K562 (cell line): ENCODE data around the gene CDYL2. TPM values are rescaled to one million over a fixed set of nuclear protein-coding genes. Genes with fewer than 3 reads are reported as not detected.

Experiments used
- ATAC-seq: fragments of 200-7000 bp; cut with Tn5 transposase; 3 replicates; pipeline ENCODE4 v1.9.1; 2020; ENCODE audit warnings: moderate library complexity
- BruUV-seq: library from RNA; stranded (reverse); fragments of 400-500 nt; replicated peaks from 2 replicates; lab custom pipeline; 2021; lab: Mats Ljungman, UMichigan
- CTCF ChIA-PET: fragments of 300-600 bp; formaldehyde crosslinking; extraction: SDS; loops from one replicate; lab custom pipeline; 2021; ENCODE audit warnings: low intra/inter-chr PET ratio; lab: Yijun Ruan, JAX
- POLR2A ChIA-PET: fragments of 300-600, 350-650 bp; sonication (Branson Sonifier 250); formaldehyde crosslinking; extraction: SDS; loops from one replicate; lab custom pipeline; 2021; ENCODE audit warnings: antibody characterized with exemption, inconsistent platforms; lab: Yijun Ruan, JAX
- DNase-seq, 4 experiments: peaks; one replicate each; pipeline versions ENCODE4 v3.0.0 to v3.0.0-alpha.2; 2011 to 2018; ENCODE audit warnings: low spot score in 3 of 4, mixed read lengths in 3 of 4; ENCODE audit errors: extremely low read depth in 1 of 4
- FAIRE-seq: peaks from 2 replicates; lab custom pipeline; 2011; peaks lifted over from hg19 to GRCh38; lab: Jason Lieb, UNC
- H2AFZ ChIP-seq: 2 replicates; pipeline ENCODE4 v1.6.0; 2011; ENCODE audit warnings: low read depth, low read length, control low read depth, inconsistent platforms
- H3K27ac ChIP-seq: fragments of 200-600 bp; 3 replicates; pipeline ENCODE4 v1.8.0; 2011; ENCODE audit warnings: low read depth, mild to moderate bottlenecking, control low read depth, inconsistent platforms, low read length, moderate library complexity, mixed read lengths; ENCODE audit errors: extremely low read depth
- H3K27me3 ChIP-seq, 2 experiments: fragments of 300-600 bp in 1 of 2; 2 replicates in 1 of 2; 3 replicates in 1 of 2; pipeline versions ENCODE4 v1.6.0 to v1.8.0; 2011; ENCODE audit warnings: inconsistent platforms in 2 of 2, low read length in 2 of 2, mild to moderate bottlenecking in 1 of 2, mixed read lengths in 1 of 2, moderate library complexity in 1 of 2; ENCODE audit not compliant: control insufficient read depth in 2 of 2, insufficient read depth in 2 of 2
- H3K36me3 ChIP-seq: fragments of 300-600 bp; 3 replicates; pipeline ENCODE4 v1.8.0; 2011; ENCODE audit warnings: mild to moderate bottlenecking, low read length, inconsistent platforms; ENCODE audit not compliant: control insufficient read depth, insufficient read depth
- H3K4me1 ChIP-seq, 2 experiments: fragments of 200-600 bp in 1 of 2; replicated peaks in 1 of 2; 2 replicates in 1 of 2; 3 replicates in 1 of 2; pipeline versions ENCODE4 v1.5.1 to v1.8.0; 2011; ENCODE audit warnings: inconsistent platforms in 2 of 2, low read length in 2 of 2, mild to moderate bottlenecking in 1 of 2, mixed read lengths in 1 of 2, moderate library complexity in 1 of 2; ENCODE audit not compliant: control insufficient read depth in 2 of 2, insufficient read depth in 2 of 2
- H3K4me2 ChIP-seq: 2 replicates; pipeline ENCODE4 v1.6.1; 2011; ENCODE audit warnings: low read length, control low read depth, inconsistent platforms, mixed read lengths; ENCODE audit not compliant: insufficient read depth
- H3K4me3 ChIP-seq: fragments of 200-600 bp; sonication (generic), shearing (Covaris generic); 2 replicates; pipeline ENCODE4 v1.5.1; 2016; ENCODE audit warnings: control low read depth, inconsistent platforms
- H3K79me2 ChIP-seq: fragments of 200-600 bp; 3 replicates; pipeline ENCODE4 v1.8.0; 2011; ENCODE audit warnings: low read length, inconsistent platforms; ENCODE audit not compliant: control insufficient read depth, insufficient read depth
- H3K9ac ChIP-seq, 2 experiments: 2 replicates each; pipeline versions ENCODE4 v1.6.0 to v1.6.1; 2011; ENCODE audit warnings: low read depth in 2 of 2, low read length in 2 of 2, control low read depth in 1 of 2, inconsistent platforms in 1 of 2, mild to moderate bottlenecking in 1 of 2, mixed read lengths in 1 of 2; ENCODE audit not compliant: insufficient read depth in 1 of 2
- H3K9me1 ChIP-seq: one replicate; pipeline ENCODE4 v1.6.0; 2011; ENCODE audit warnings: inconsistent platforms, mild to moderate bottlenecking, low read length, moderate library complexity; ENCODE audit not compliant: control insufficient read depth, insufficient read depth
- H3K9me3 ChIP-seq: replicated peaks from 2 replicates; pipeline ENCODE4 v1.5.1; 2011; ENCODE audit warnings: low read depth, low read length, inconsistent platforms; ENCODE audit not compliant: control insufficient read depth, insufficient read depth
- H4K20me1 ChIP-seq: replicated peaks from 2 replicates; pipeline ENCODE4 v1.6.1; 2011; ENCODE audit warnings: low read length, inconsistent platforms, mixed read lengths; ENCODE audit not compliant: control insufficient read depth, insufficient read depth
- COPS2 ChIP-seq: fragments of 450-650 bp; conservative IDR thresholded peaks from 2 replicates; pipeline ENCODE4 v1.6.1; 2016; ENCODE audit warnings: mild to moderate bottlenecking, moderate library complexity
- FOXK2 ChIP-seq, 2 experiments: fragments of 450-650 bp; IDR thresholded peaks in 1 of 2; conservative IDR thresholded peaks in 1 of 2; 2 replicates each; pipeline ENCODE4 v1.6.1; 2016; ENCODE audit warnings: low read depth in 2 of 2, mild to moderate bottlenecking in 1 of 2
- KLF1 ChIP-seq: fragments of 450-650 bp; IDR thresholded peaks from 2 replicates; pipeline ENCODE4 v1.6.1; 2016; ENCODE audit warnings: missing genetic modification characterization, missing compliant biosample characterization
- RBFOX2 ChIP-seq: fragments of 200-400 bp; formaldehyde crosslinking; IDR thresholded peaks from 2 replicates; pipeline ENCODE4 v1.6.1; 2017; ENCODE audit warnings: low read depth, mild to moderate bottlenecking, low read length, moderate library complexity
- ZNF146 ChIP-seq: IDR thresholded peaks from one replicate; pipeline ENCODE4 v1.6.1; 2018; ENCODE audit warnings: missing compliant biosample characterization; ENCODE audit not compliant: unreplicated experiment
- ZNF766 ChIP-seq: fragments of 200-800 bp; sonication (Bioruptor generic); conservative IDR thresholded peaks from 2 replicates; pipeline ENCODE4 v1.6.1; 2016; ENCODE audit warnings: missing genetic modification characterization, missing compliant biosample characterization
- WGBS: fragments of 100-300 bp; shearing (Covaris generic); methylation state at CpG from one replicate; pipeline ENCODE4 v1.1.6; 2016; ENCODE audit warnings: low coverage, mixed read lengths; ENCODE audit not compliant: insufficient coverage; ENCODE audit errors: missing lambda C conversion rate; 5-methylcytosine and 5-hydroxymethylcytosine counted together
- in situ Hi-C: fragments of 300-500 bp; cut with MboI; formaldehyde crosslinking; loops from 4 replicates; pipeline ENCODE4 v1.15.0; 2018; ENCODE audit warnings: inconsistent platforms, mixed read lengths
- intact Hi-C: fragments of 100-400 bp; cut with micrococcal nuclease; formaldehyde crosslinking; loops from 2 replicates; pipeline ENCODE4 v1.14.2; 2022
- polyA plus RNA-seq, 8 experiments: library from polyadenylated mRNA; depleted of rRNA in 4 of 8; stranded (reverse) in 5 of 8; unstranded in 3 of 8; fragments of >200 nt; fragmentation: Nextera tagmentation in 2 of 8; fragmentation: Illumina TruSeq in 1 of 8; extraction: Ambion mirVana in 2 of 8; extraction: Trizol in 1 of 8; gene quantifications; 2 replicates each; pipeline versions ENCODE4 v1.2.1 to v1.2.3, GENCODE V29; 2011 to 2014; ENCODE audit warnings: inconsistent platforms in 1 of 8, missing spikeins in 1 of 8
- total RNA-seq, 7 experiments: library from RNA; depleted of rRNA in 6 of 7; stranded (reverse); fragments of >200 nt in 6 of 7; fragmentation: Illumina TruSeq in 2 of 7; extraction: Trizol in 2 of 7; gene quantifications; 2 replicates each; pipeline versions ENCODE4 v1.2.1 to v1.2.3, GENCODE V29; 2011 to 2021; ENCODE audit warnings: low replicate concordance in 1 of 7
- TF ChIP-seq, protein P1 (sequence below): IDR thresholded peaks from 3 replicates; pipeline ENCODE4 v1.6.1; 2011; ENCODE audit warnings: borderline replicate concordance, mild to moderate bottlenecking, moderate library complexity; ENCODE audit not compliant: insufficient read length; ENCODE audit errors: extremely low read depth
- TF ChIP-seq, protein P2 (sequence below): fragments of 450-650 bp; IDR thresholded peaks from 2 replicates; pipeline ENCODE4 v1.6.1; 2016; ENCODE audit warnings: low read depth

Gene CDYL2
- total and polyA plus RNA-seq, 9 of the 15 experiments (the other 6 are each of a cell fraction or from before 2014, with no cell fraction given), result under 0.01 to 0.04 (median 0.01) TPM; not detected in 6

DNA sequence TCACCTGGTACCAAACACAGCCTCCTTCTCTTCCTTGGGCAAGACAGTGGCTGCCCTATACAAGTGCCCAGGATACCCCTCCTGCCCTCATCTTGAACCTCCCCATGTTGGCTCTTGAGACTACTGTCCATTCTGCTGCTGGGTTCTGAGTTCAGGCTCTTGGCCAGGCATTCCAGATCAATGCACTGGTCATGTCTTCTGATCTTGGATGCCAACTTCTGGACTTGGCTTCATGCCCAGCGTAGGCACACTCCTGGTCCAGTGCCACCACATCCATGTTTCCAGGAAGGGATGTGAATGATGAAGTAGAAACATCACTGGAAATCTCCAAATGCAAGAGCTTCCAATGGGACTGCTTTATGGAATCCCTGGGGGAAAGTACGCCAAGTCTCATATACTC, 212.1 kb downstream of the CDYL2 start (continued):
- TF ChIP-seq, protein P1, sequence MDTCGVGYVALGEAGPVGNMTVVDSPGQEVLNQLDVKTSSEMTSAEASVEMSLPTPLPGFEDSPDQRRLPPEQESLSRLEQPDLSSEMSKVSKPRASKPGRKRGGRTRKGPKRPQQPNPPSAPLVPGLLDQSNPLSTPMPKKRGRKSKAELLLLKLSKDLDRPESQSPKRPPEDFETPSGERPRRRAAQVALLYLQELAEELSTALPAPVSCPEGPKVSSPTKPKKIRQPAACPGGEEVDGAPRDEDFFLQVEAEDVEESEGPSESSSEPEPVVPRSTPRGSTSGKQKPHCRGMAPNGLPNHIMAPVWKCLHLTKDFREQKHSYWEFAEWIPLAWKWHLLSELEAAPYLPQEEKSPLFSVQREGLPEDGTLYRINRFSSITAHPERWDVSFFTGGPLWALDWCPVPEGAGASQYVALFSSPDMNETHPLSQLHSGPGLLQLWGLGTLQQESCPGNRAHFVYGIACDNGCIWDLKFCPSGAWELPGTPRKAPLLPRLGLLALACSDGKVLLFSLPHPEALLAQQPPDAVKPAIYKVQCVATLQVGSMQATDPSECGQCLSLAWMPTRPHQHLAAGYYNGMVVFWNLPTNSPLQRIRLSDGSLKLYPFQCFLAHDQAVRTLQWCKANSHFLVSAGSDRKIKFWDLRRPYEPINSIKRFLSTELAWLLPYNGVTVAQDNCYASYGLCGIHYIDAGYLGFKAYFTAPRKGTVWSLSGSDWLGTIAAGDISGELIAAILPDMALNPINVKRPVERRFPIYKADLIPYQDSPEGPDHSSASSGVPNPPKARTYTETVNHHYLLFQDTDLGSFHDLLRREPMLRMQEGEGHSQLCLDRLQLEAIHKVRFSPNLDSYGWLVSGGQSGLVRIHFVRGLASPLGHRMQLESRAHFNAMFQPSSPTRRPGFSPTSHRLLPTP, result no peak
- TF ChIP-seq ZNF766 (CRISPR knock-in tag) (no peak), FOXK2 (conservative IDR thresholded peaks at IDR 0.05 in 1 of 2, IDR thresholded peaks at IDR 0.05 in 1 of 2; ENCODE audit: low read depth in 2 of 2) (no peak), ZNF146 (CRISPR knock-in tag) (no peak)

GRCh38 chr16:80591071-80591915, 213.1 kb downstream of the CDYL2 start:
- no peaks in the 10 kb centered on the region for H3K4me1 ChIP-seq
- H3K9me3 ChIP-seq, result no peaks in the 10 kb centered on the region
- ChIA-PET POLR2A (no interaction called here), CTCF (no interaction called here)
- H3K4me2 ChIP-seq, result no peak overlapping the region
- ATAC-seq, result no peak
- no peak for DNase-seq
- H3K27ac ChIP-seq, result no peak overlapping the region
- H3K36me3 ChIP-seq, result no peaks in the 10 kb centered on the region
- no peaks in the 10 kb centered on the region for H3K9me1 ChIP-seq
- H4K20me1 ChIP-seq, result no peaks in the 10 kb centered on the region
- 0% methylated on average over 7 of the region's 7 CpGs for WGBS
- no peak overlapping the region for H2AFZ ChIP-seq
- H3K79me2 ChIP-seq, result no peaks in the 10 kb centered on the region
- in situ Hi-C loops (no loop called here), intact Hi-C loops (no loop called here)
- BruUV-seq, result no TSS peak
- H3K4me3 ChIP-seq, result no peak overlapping the region
- FAIRE-seq, result no peak
- H3K9ac ChIP-seq, result no peak overlapping the region
- H3K27me3 ChIP-seq, result no peaks in the 10 kb centered on the region
- TF ChIP-seq COPS2 (no peak), KLF1 (tag) (no peak), RBFOX2 (no peak)
- TF ChIP-seq, protein P2, sequence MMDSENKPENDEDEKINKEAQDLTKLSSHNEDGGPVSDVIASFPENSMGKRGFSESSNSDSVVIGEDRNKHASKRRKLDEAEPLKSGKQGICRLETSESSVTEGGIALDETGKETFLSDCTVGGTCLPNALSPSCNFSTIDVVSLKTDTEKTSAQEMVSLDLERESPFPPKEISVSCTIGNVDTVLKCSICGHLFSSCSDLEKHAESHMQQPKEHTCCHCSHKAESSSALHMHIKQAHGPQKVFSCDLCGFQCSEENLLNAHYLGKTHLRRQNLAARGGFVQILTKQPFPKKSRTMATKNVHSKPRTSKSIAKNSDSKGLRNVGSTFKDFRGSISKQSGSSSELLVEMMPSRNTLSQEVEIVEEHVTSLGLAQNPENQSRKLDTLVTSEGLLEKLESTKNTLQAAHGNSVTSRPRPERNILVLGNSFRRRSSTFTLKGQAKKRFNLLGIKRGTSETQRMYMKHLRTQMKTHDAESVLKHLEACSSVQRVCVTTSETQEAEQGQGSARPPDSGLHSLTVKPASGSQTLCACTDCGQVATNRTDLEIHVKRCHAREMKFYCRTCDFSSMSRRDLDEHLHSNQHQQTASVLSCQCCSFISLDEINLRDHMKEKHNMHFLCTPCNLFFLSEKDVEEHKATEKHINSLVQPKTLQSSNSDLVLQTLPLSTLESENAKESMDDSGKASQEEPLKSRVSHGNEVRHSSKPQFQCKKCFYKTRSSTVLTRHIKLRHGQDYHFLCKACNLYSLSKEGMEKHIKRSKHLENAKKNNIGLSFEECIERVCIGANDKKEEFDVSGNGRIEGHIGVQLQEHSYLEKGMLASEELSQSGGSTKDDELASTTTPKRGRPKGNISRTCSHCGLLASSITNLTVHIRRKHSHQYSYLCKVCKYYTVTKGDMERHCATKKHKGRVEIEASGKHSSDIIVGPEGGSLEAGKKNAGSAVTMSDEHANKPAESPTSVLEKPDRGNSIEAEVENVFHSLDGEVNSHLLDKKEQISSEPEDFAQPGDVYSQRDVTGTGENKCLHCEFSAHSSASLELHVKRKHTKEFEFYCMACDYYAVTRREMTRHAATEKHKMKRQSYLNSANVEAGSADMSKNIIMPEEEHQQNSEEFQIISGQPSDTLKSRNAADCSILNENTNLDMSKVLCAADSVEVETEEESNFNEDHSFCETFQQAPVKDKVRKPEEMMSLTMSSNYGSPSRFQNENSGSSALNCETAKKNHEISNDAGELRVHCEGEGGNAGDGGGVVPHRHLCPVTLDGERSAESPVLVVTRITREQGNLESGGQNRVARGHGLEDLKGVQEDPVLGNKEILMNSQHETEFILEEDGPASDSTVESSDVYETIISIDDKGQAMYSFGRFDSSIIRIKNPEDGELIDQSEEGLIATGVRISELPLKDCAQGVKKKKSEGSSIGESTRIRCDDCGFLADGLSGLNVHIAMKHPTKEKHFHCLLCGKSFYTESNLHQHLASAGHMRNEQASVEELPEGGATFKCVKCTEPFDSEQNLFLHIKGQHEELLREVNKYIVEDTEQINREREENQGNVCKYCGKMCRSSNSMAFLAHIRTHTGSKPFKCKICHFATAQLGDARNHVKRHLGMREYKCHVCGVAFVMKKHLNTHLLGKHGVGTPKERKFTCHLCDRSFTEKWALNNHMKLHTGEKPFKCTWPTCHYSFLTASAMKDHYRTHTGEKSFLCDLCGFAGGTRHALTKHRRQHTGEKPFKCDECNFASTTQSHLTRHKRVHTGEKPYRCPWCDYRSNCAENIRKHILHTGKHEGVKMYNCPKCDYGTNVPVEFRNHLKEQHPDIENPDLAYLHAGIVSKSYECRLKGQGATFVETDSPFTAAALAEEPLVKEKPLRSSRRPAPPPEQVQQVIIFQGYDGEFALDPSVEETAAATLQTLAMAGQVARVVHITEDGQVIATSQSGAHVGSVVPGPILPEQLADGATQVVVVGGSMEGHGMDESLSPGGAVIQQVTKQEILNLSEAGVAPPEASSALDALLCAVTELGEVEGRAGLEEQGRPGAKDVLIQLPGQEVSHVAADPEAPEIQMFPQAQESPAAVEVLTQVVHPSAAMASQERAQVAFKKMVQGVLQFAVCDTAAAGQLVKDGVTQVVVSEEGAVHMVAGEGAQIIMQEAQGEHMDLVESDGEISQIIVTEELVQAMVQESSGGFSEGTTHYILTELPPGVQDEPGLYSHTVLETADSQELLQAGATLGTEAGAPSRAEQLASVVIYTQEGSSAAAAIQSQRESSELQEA, result no peak
